HG03558 (cell line): ENCODE data around the gene NBPF20.
"Not testable (repeated sequence)": the region's sequence is repeated elsewhere in the genome, so short reads cannot be mapped to it uniquely, and the experiment has no call there.

Experiments used
- ATAC-seq: cut with Tn5 transposase; IDR thresholded peaks from one replicate; pipeline ENCODE4 v1.9.1; 2021; ENCODE audit warnings: moderate number of reproducible peaks; ENCODE audit not compliant: unreplicated experiment; ENCODE audit errors: extremely low read depth

Gene NBPF20

GRCh38 chr1:145425436-145426029 lies at the start of gene NBPF20:
Gene NBPF20 (minus strand): TSS chr1:145425603. CDS start chr1:145405272, 20,331 bp downstream.
- ATAC-seq, result peak; percentile 82

DNA sequence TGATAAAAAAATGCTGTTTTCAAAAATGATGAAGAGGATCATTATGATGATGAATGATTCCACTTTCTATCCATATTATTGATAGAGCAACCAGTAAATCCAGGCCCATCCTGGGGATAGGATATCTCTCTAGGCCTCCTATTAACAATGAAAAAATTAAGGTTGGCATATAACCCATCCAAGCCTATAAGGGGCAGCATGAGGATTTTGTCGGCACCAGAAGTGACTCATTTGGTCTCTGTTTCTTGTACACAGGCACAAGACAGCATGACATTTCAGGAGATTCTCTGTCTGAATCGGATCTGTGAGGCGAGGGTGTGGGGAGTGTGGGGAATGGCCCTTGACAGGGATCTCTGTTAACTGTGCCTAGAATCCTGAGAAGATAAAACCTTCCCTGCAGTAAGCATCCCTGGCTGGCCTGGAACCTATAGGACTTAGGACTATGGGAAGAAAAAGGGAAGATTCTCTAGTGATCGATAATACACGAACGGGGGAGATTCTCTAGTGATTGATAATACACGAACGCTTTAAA lies 49.5 kb upstream of the NBPF20 start:
- not testable (repeated sequence) for ATAC-seq

DNA sequence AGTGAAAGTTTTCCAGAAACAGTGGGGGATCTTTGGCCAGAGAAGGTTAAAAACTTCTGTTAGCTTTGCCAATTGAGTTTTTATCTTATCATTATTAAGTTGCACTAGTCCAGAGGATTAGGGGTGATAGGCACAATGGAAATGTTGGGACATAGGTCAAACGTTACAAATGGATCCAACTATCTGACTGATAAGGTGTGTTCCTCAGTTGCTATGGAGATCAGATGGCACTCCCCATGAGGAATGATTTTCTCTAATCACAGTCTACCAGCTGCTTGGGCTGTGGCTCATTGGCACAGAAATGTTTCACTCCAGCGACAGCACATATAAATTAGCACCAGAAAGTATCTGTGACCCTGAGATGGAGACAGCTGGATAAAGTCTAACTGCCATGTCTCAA lies 47.3 kb upstream of the NBPF20 start:
- not testable (repeated sequence) for ATAC-seq

GRCh38 chr1:145471365-145471764 lies 46.0 kb upstream of the NBPF20 start:
- ATAC-seq, result not testable (repeated sequence)

DNA sequence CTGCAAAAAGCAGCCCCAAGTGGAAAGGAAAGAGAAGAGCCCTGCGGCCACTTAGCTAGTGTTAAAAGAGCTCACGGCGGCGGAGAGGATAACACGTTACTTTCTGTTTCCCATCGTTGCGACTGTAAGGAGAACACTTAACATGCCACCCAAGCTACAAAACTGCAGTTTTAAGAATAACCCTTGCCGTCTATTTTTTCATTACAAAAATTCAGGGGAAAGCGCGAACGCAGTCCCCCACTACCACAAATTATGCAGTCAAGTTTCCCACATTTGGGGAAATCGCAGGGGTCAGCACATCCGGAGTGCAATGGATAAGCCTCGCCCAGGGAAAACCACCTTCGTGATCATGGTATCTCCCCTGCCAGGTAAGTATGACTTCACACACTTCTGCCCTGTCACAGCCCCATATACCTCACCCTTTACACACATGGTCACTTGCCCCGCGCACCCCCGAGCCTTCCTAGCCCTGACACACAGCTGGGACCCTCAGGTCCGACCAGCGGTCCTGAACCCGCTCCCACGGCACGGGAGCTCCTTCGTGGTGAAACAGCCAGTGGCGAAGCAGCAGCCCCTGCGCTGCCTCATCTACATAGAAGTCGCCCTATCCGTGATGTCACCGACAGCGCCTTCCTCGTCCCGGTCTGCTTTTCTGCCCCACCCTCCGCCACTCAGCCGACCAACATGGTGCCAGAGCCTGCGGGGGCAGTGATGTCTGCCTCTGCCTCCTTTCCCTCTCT lies 40.2 kb upstream of the NBPF20 start:
- ATAC-seq, result peak; percentile 71

DNA sequence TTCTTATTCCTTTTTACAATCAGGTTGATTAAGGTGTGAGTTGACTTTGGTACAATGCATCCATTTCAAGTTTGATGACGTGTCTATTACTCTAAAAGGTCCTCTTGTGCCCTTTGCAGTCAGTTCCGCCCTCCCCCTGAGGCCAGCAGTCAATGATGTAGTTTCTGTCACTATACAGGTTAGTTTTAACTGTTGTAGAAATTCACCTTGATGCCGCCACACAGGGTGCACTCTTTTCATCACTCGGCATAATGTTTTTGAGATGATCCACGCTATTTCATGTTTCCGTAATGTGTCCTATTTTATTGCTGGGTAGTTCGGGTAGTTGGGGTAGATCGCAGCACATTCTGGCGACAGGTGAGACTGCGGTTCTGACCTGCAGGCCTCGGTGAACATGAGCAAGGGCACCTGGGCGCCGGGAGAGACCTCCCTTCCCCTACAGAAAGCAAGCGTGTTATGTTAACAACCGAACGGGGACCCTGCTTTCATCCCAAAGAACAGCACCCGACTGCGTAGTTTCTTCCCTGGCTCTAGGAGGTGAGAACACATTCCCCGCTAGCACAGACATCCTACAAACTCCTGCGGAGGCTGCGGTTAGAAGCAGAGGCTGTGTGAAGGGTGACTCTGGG lies 39.4 kb upstream of the NBPF20 start:
- ATAC-seq, result not testable (repeated sequence)

GRCh38 chr1:145464017-145464416 lies 38.6 kb upstream of the NBPF20 start:
- not testable (repeated sequence) for ATAC-seq

GRCh38 chr1:145460684-145461083 lies 35.3 kb upstream of the NBPF20 start:
- not testable (repeated sequence) for ATAC-seq

GRCh38 chr1:145460048-145460447 lies 34.6 kb upstream of the NBPF20 start:
- ATAC-seq, result not testable (repeated sequence)

- ATAC-seq, result not testable (repeated sequence)
Observed at GRCh38 chr1:145459591-145459990, 34.2 kb upstream of the NBPF20 start.

- not testable (repeated sequence) for ATAC-seq
Observed at GRCh38 chr1:145459063-145459462, 33.7 kb upstream of the NBPF20 start.

- ATAC-seq, result not testable (repeated sequence)
Observed at GRCh38 chr1:145454824-145455177, 29.4 kb upstream of the NBPF20 start.

DNA sequence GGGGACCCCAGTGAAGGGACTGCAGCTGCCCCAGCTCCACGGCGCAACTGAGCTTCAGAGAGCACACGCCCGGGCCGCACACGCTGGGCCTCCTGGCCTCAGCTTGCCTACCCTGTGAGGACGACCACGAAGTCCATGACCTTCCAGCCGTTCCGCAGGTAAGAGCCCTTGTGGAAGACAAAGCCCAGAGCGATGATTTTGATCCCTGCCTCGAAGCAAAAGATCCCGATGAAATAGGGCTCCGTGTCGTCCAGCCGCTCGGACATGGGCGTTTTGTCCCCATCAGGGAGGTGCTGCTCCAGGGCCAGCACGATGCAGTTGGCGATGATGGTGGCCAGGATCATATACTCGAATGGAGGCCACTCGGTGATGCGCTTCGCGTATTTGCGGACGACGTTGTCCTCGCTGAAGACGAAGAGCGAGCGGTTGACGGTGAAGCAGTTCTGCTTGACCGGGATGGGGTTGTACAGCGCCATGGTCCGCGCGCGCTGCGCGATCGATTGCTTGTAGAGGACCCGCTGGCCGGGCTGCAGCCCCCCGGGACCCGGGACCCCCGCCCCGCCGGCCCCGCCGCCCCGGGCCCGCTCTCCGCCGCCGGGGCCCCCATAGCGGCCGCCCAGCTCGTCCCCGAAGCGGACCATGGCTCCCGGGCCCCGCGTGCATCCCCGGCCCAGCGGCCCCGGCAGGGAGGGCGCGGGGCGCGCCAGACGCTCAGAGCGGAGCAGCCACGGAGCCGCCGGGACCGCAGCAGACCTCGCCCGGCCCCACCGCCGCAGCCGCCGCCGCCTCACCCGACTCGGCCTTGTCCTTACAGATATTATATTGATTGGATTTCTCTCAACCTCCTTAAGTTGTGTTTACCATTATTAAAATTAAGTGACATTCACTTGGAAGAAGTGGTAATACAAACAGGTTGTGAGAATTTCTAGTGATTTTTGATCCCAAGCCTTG lies 28.7 kb upstream of the NBPF20 start:
- ATAC-seq, result not testable (repeated sequence)

GRCh38 chr1:145452506-145452905 lies 27.1 kb upstream of the NBPF20 start:
- not testable (repeated sequence) for ATAC-seq

GRCh38 chr1:145451914-145452313 lies 26.5 kb upstream of the NBPF20 start:
- not testable (repeated sequence) for ATAC-seq

- ATAC-seq, result not testable (repeated sequence)
Observed at GRCh38 chr1:145445219-145445618, 19.8 kb upstream of the NBPF20 start.

DNA sequence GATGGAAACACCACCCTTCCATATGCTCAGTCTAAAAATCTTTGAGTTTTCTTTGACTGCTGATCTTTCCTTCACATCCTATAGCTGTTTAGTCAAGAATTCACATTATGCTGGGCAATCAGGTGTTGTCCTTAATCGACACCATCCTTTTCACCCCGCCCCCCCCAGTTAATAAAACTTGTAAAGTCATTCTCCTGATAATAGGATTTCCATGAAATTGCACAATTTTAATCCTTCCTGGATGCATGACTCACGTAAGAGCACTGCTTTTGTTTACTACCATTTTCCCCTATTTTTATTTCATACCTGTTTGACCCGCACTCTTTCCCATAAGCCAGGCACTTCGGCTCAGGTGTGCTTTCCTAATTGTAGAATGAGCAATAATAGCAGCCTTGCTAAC lies 16.9 kb upstream of the NBPF20 start:
- ATAC-seq, result not testable (repeated sequence)

DNA sequence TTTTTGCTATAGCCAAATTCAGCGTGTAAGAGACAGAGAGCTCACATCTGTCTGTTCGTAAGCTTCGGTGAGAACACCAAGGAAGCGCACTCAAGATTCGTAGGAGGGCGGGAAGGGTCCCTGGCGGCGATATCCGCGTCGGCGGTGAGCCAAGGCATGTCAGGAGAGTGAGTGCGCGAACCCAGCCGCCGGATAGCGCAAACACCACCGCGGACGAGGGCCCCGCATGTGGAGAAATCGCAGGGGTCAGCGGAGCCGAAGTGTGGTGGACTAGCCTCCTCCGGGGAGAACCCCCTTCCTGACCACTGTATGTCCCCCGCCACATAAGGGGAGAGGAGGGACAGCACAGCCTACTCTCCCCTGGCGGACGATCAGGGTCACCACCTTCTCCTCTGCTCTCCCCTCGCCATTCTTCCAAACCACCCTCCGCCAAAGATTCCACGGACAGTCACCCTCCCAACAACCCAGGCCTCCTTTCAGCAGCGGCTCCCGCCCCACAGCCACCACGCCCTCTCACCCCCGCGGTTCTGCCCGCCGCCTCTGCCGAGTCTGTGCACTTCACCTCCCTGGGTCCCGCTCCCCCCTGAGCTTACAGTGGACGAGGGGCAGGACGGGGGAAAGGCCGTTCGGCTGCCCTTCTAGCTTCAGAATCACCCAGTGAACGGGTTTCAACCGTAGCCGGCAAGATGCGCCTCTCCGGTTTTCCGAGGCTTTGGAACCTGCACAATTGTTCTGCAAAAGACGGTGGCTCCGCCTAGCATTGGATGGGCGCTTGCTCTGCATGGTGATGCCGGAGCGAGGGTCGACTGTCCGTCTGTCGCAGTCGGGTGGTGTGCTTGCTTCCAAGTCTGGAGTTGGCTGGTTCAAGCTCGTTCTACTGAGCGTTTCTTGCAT lies 6.2 kb upstream of the NBPF20 start:
- ATAC-seq, result not testable (repeated sequence)

GRCh38 chr1:145430830-145431229 lies 5.4 kb upstream of the NBPF20 start:
- ATAC-seq, result not testable (repeated sequence)
